Sigmoid colon (tissue), 4 donors: Measurements from ENCODE around the gene SYPL2.

Experiments
- CTCF ChIP-seq, 4 experiments: fragments of 450-650 bp in 3 of 4; fragments of 200-600 bp in 1 of 4; IDR thresholded peaks; one replicate each; pipeline ENCODE4 v1.5.1; 2016 to 2019; ENCODE audit warnings: antibody characterized with exemption in 4 of 4, mild to moderate bottlenecking in 3 of 4, moderate library complexity in 2 of 4
- EP300 ChIP-seq, 4 donors: sonication (generic); formaldehyde crosslinking; IDR thresholded peaks; one replicate each; pipeline ENCODE4 v1.6.1; 2017; ENCODE audit warnings: antibody characterized with exemption in 4 of 4
- POLR2A ChIP-seq, 2 donors: fragments of 450-650 bp; IDR thresholded peaks; one replicate each; pipeline ENCODE4 v1.6.1; 2016; ENCODE audit warnings: antibody characterized with exemption in 2 of 2, mild to moderate bottlenecking in 2 of 2, moderate library complexity in 2 of 2

- TF ChIP-seq EP300 (IDR thresholded peaks at IDR 0.05) (no peak), CTCF (IDR thresholded peaks at IDR 0.05) (no peak), POLR2A (IDR thresholded peaks at IDR 0.05) (no peak)
Measured at GRCh38 chr1:109527098-109527811, 60.9 kb downstream of the SYPL2 start.
